Measurements from ENCODE around the gene TRAF3IP3. TPM values are rescaled to one million over a fixed set of nuclear protein-coding genes. Genes with fewer than 3 reads are reported as not detected.

Gene TRAF3IP3
- total and polyA plus RNA-seq, 2 donors (not counting 3 experiments of a cell fraction or from before 2014, with no cell fraction given): not detected

DNA sequence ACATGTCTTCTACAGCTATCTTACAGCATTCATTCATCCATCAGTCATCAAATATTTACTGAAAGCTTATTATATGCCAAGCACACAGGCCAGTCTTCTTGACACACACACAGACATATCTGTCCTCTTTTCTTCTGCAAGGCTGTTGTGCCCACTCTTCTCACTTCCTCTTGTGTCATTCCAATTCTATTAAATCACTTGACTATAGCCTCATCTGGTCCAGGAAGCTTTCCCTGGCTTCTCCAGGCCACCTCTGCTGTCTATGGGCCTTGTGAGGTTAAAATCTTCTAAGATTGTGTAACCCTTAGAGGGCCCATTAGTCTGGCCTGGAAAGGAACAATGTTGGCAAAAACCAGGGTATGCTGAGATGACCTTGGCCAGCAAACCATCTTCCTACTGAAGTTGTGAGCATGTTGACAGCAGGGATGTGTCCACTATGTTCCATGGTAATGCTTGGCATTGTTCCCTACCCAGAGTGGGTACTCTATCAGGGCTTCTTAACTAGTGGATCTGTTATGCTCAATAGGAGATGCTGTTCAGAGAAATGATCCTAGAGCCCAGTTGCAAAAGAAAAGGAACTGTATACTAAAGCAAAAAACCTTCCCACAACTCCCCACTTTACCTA, 5.3 kb downstream of the TRAF3IP3 start:
- Histone ChIP-seq H3K36me3 (ENCODE audit: control insufficient read depth in 2 of 2, extremely low read depth in 1 of 2, insufficient read depth in 2 of 2, low read length in 2 of 2) (no peaks in the 10 kb centered on the region), H4K20me1 (replicated peaks; ENCODE audit: control insufficient read depth, extremely low read depth, insufficient read depth, low read length) (no peaks in the 10 kb centered on the region), H3K4me3 (replicated peaks in 1 of 3; ENCODE audit: insufficient read depth in 1 of 3, low read depth in 1 of 3, low read length in 3 of 3) (no peak overlapping the region), H3K27me3 (ENCODE audit: control insufficient read depth in 2 of 2, insufficient read depth in 2 of 2, low read length in 2 of 2) (peaks cover 4 to 11% of the 10 kb centered on the region in 2 experiments), H3K9me3 (replicated peaks; ENCODE audit: control insufficient read depth, insufficient read depth, low read length) (no peaks in the 10 kb centered on the region), H3K9me1 (replicated peaks; ENCODE audit: control insufficient read depth, extremely low read depth, insufficient read depth, low read length) (no peaks in the 10 kb centered on the region), H3K4me2 (ENCODE audit: insufficient read depth, low read length) (no peak overlapping the region), H2AFZ (ENCODE audit: low read depth, low read length) (no peak overlapping the region), H3K9ac (replicated peaks; ENCODE audit: extremely low read depth, insufficient read depth, low read length) (no peak overlapping the region), H3K4me1 (ENCODE audit: control insufficient read depth, extremely low read depth, insufficient read depth, low read length) (no peaks in the 10 kb centered on the region), H3K27ac (ENCODE audit: insufficient read depth, low read depth, low read length) (no peak overlapping the region), H3K79me2 (ENCODE audit: control insufficient read depth, insufficient read depth, low read length) (no peaks in the 10 kb centered on the region)
- FAIRE-seq (no peak), DNase-seq (ENCODE audit: low read depth, low spot score) (no peak)
- no peak for TF ChIP-seq EZH2 (IDR thresholded peaks at IDR 0.05; ENCODE audit: borderline replicate concordance, low read depth, low read length, severe bottlenecking)
- TF ChIP-seq POLR2A (IDR thresholded peaks at IDR 0.05; ENCODE audit: low read depth, low read length): no peak
- TF ChIP-seq POLR2AphosphoS5 (IDR thresholded peaks at IDR 0.05; ENCODE audit: insufficient read depth, low read depth, low read length): no peak
- no peak for TF ChIP-seq MYC (IDR thresholded peaks at IDR 0.05; ENCODE audit: low read depth, low read length)
- no peak for TF ChIP-seq FOS (IDR thresholded peaks at IDR 0.05; ENCODE audit: borderline replicate concordance, insufficient read depth, low read length)
- TF ChIP-seq CTCF (IDR thresholded peaks at IDR 0.05; ENCODE audit: extremely low read depth in 1 of 2, insufficient read depth in 1 of 2, low read depth in 1 of 2, low read length in 2 of 2): no peak
- TF ChIP-seq GATA2 (IDR thresholded peaks at IDR 0.05; ENCODE audit: insufficient read depth, insufficient read length, low read depth, low read length): no peak
- TF ChIP-seq, protein P1, sequence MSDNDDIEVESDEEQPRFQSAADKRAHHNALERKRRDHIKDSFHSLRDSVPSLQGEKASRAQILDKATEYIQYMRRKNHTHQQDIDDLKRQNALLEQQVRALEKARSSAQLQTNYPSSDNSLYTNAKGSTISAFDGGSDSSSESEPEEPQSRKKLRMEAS (IDR thresholded peaks at IDR 0.05; ENCODE audit: insufficient read depth, insufficient read length): no peak
- TF ChIP-seq JUN (IDR thresholded peaks at IDR 0.05; ENCODE audit: borderline replicate concordance, insufficient read depth, insufficient read length, low read depth): no peak
- CTCF ChIA-PET: interaction anchor here (1.0 to 4.2 kb wide), 3 partner anchors 10 to 27 kb away, joined by 3 to 19 read pairs (median 3); no protein-coding TSS in a partner anchor
- dilution Hi-C loops (cut with MboI; ENCODE audit: extremely low pct_ligation_motif_present, low sequenced_read_pairs) (no loop called here), intact Hi-C loops (cut with micrococcal nuclease) (no loop called here)
- POLR2A ChIA-PET: no interaction called here
- no TSS peak for BruUV-seq (replicated peaks)
